T follicular helper cell (primary cell): ENCODE measurements around the gene ANKRD18B.
"Not testable (repeated sequence)": the region's sequence is repeated elsewhere in the genome, so short reads cannot be mapped to it uniquely, and the experiment has no call there.

Source experiments
- DNase-seq: peaks from one replicate; pipeline ENCODE4 v3.0.0-alpha.2; 2020; ENCODE audit warnings: low read depth

Gene ANKRD18B

GRCh38 chr9:33533958-33534357 is 9.9 kb downstream of the ANKRD18B start:
- not testable (repeated sequence) for DNase-seq

- DNase-seq: no peak
Measured at GRCh38 chr9:33535541-33535940, 11.5 kb downstream of the ANKRD18B start.

- DNase-seq: not testable (repeated sequence)
Measured at GRCh38 chr9:33543463-33543862, 19.4 kb downstream of the ANKRD18B start.

GRCh38 chr9:33545715-33546114 is 21.7 kb downstream of the ANKRD18B start:
- DNase-seq: not testable (repeated sequence)

GRCh38 chr9:33548816-33549215 is 24.8 kb downstream of the ANKRD18B start:
- not testable (repeated sequence) for DNase-seq

GRCh38 chr9:33549418-33549817 is 25.4 kb downstream of the ANKRD18B start:
- not testable (repeated sequence) for DNase-seq

- not testable (repeated sequence) for DNase-seq
Measured at GRCh38 chr9:33551183-33551582, 27.1 kb downstream of the ANKRD18B start.

GRCh38 chr9:33552315-33552725 is 28.3 kb downstream of the ANKRD18B start:
- DNase-seq: not testable (repeated sequence)

GRCh38 chr9:33560217-33560616 is 36.2 kb downstream of the ANKRD18B start:
- not testable (repeated sequence) for DNase-seq

GRCh38 chr9:33562196-33562595 is 38.1 kb downstream of the ANKRD18B start:
- DNase-seq: not testable (repeated sequence)

- DNase-seq: not testable (repeated sequence)
Measured at GRCh38 chr9:33567776-33568175, 43.7 kb downstream of the ANKRD18B start.

GRCh38 chr9:33577786-33578185 is 53.7 kb downstream of the ANKRD18B start:
- DNase-seq: not testable (repeated sequence)

- not testable (repeated sequence) for DNase-seq
Measured at GRCh38 chr9:33579996-33580395, 55.9 kb downstream of the ANKRD18B start.

- DNase-seq: not testable (repeated sequence)
Measured at GRCh38 chr9:33582686-33583085, 58.6 kb downstream of the ANKRD18B start.

GRCh38 chr9:33586128-33586527 is 62.1 kb downstream of the ANKRD18B start:
- not testable (repeated sequence) for DNase-seq

GRCh38 chr9:33587799-33588198 is 63.7 kb downstream of the ANKRD18B start:
- DNase-seq: not testable (repeated sequence)

GRCh38 chr9:33588876-33589275 is 64.8 kb downstream of the ANKRD18B start:
- not testable (repeated sequence) for DNase-seq

GRCh38 chr9:33590857-33591256 is 66.8 kb downstream of the ANKRD18B start:
- not testable (repeated sequence) for DNase-seq

GRCh38 chr9:33596974-33597373 is 72.9 kb downstream of the ANKRD18B start:
- not testable (repeated sequence) for DNase-seq

- DNase-seq: not testable (repeated sequence)
Measured at GRCh38 chr9:33597386-33597785, 73.3 kb downstream of the ANKRD18B start.

- not testable (repeated sequence) for DNase-seq
Measured at GRCh38 chr9:33598796-33599379, 74.8 kb downstream of the ANKRD18B start.

GRCh38 chr9:33600911-33601310 is 76.9 kb downstream of the ANKRD18B start:
- not testable (repeated sequence) for DNase-seq

GRCh38 chr9:33604249-33604648 is 80.2 kb downstream of the ANKRD18B start:
- DNase-seq: not testable (repeated sequence)

GRCh38 chr9:33604936-33605335 is 80.9 kb downstream of the ANKRD18B start:
- DNase-seq: not testable (repeated sequence)
